Measurements from ENCODE around the gene SMIM33. TPM values are rescaled to one million over a fixed set of nuclear protein-coding genes. Genes with fewer than 3 reads are reported as not detected.
"Not testable (repeated sequence)": the region's sequence is repeated elsewhere in the genome, so short reads cannot be mapped to it uniquely, and the experiment has no call there.

The SMIM33 gene
- under 1 TPM in 1 of 3 donors, not detected in 2; 0.06 TPM for polyA plus RNA-seq (ENCODE audit: insufficient read length in 3 of 3)
- long read RNA-seq, donor 1, result 0 reads
- long read RNA-seq, donor 2, result 0 reads
- long read RNA-seq, donor 3, result 0 reads
- long read RNA-seq, donor 4, result 0 reads
- long read RNA-seq, donor 5, result 0 reads
- long read RNA-seq, donor 6, partial matches to known transcripts, result 6 of 6 reads
- long read RNA-seq, donor 6, other reads (novel, unspliced or antisense), result 0 of 6 reads
- long read RNA-seq, donor 7, result 0 reads
- long read RNA-seq, donor 8, result 0 reads
- long read RNA-seq, donor 9, result 0 reads
- long read RNA-seq, donor 10, result 0 reads
- long read RNA-seq, donor 11, result 0 reads
- long read RNA-seq, donor 12, result 0 reads
- long read RNA-seq, donor 13, result 0 reads
- long read RNA-seq, donor 14, result 0 reads
- long read RNA-seq, donor 15, result 0 reads
- long read RNA-seq, donor 16, result 0 reads

DNA sequence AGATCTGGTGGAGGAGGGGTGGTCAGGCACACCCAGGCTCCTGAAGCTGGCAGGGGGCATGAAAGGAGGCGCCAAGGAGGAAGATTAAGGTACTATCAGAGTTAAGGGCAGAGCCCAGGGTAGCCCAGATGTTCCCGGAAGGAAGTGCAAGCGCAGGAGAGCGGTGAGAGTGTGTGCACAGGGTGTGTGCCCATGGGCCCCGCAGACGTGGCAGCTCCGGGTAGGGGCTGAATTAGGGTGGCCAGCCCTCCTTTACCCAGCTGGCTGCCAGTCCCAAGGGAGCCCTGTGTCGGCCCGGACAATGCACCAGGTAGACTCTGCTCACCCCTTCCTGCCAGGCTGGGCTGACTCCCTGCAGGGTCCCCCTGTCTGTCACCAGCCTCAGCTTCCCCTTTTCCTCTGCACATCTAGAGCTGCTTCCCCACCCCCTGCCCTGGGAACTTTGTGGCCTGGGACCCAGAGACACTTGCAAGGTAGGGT, at the start of gene SMIM33:
Gene SMIM33 (plus strand): TSS at position 184 of the 480 bp plus-strand sequence. CDS start 118 bp downstream, at position 302.
- no peak for DNase-seq (ENCODE audit: extremely low read depth in 1 of 11, low read depth in 9 of 11, low spot score in 4 of 11)

DNA sequence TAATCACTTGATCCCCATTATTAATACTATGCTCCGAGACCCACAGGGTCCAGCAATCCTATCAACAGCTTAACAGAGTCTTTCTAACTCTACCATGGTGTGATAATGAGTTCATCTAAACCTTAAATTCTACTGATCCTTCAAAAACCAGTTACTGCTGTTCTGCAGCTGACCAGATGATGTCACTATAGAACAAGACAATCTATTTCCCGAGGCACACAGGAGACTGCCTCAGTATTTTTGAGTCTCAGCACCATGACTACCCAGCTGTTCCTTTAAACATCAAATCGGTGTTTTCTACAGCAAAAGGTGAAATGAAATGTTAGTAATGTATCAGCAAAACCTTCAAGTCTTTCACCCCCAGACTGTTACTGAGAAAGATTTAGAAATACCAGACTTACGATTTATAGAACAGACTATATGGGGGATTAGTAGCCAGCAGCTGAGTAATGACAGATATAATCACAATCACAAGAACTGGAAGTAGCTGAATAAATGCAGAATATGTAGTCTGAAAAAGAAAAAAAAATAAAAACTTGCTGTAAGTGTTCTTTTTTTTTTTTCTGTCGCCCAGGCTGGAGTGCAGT, 48.4 kb upstream of the SMIM33 start:
- peak in 8 of 11 donors; percentile 47 to 76 (median 62) for DNase-seq (ENCODE audit: extremely low read depth in 1 of 11, low read depth in 9 of 11, low spot score in 4 of 11)

DNA sequence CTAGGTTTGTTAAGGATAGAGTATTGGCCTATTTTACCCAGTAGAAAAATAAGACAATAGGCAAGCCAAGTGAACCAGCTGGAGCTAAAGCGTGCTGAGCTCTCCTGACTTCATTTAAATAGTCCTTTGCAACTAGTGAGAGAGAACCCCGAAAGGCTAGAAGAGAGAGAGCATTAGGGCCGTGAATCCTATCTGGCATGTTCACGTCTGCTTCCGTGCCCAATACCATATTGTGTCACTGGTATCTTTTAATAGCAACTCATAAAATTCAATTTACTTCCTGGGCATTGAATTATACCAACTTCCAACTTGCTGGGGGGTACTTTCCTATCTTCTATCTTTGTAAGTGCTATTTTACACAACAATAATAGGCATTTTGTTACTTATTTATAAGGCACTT, 45.3 kb upstream of the SMIM33 start:
- DNase-seq (ENCODE audit: extremely low read depth in 1 of 11, low read depth in 9 of 11, low spot score in 4 of 11), result no peak

DNA sequence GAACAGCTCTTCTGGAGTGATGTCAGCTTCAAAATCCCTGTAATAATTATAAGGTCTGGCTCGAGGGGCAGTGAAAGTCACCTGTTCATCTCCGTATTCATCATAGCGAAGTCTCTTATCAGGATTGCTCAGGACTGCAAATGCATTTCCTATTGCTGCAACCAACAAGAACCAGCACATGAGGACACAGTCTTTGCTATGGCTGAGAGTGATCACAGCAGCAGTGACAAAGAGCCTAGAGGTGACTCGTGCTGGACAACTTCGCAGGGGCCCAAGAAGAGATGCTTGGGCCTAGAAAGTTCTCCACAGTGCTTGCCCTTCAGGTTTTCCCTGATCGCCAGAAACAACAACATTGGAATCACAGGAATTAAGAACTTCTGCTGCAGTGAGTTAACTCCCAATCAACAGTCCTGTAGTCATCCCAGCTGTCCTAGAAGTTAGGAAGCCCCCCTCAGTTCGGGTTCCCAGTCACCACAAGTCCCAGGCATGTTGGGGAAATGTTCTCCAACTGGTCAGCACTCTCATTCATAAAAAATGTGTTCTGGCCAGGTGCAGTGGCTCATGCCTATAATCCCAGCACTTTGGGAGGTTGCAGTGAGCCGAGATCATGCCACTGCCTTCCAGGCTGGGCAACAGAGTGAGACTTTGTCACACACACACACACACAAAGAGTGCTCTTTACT, 44.5 kb upstream of the SMIM33 start:
- DNase-seq (ENCODE audit: extremely low read depth in 1 of 11, low read depth in 9 of 11, low spot score in 4 of 11), result no peak

DNA sequence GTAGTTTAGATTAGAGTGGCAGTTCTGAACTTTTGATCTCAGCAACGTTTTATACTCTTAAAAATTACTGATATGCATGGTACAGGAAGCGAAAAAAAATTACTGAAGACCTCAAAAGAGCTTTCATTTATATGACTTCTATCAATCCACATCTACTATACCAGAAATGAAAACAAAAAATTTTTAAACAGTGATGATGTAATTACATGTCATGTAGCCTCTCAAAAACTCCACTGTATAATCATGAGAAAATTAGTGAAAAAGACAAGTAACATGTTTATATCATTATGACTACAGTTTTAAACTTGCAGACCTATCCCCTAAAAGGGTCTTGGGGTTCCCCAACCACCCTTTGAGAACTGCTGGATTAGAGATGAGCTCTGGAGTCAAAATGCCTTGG, 40.8 kb upstream of the SMIM33 start:
- no peak for DNase-seq (ENCODE audit: extremely low read depth in 1 of 11, low read depth in 9 of 11, low spot score in 4 of 11)

DNA sequence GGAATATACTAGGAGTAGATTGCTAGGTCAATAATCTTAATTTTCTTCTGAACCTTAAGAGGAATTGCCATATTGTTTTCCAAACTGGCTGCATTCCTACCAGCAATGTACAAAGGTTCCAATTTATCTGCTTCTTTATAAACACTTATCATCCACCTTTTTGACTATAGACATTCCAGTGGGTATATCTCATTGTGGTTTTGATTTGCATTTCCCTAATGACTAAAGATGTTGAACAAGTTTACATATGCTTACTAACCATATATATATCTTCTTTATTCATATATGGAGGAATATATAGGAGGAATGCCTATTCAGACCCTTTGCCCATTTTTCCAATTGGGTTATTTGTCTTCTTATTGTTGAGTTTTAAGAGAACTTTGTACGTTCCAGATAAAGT, 39.1 kb upstream of the SMIM33 start:
- DNase-seq (ENCODE audit: extremely low read depth in 1 of 11, low read depth in 9 of 11, low spot score in 4 of 11), result no peak

DNA sequence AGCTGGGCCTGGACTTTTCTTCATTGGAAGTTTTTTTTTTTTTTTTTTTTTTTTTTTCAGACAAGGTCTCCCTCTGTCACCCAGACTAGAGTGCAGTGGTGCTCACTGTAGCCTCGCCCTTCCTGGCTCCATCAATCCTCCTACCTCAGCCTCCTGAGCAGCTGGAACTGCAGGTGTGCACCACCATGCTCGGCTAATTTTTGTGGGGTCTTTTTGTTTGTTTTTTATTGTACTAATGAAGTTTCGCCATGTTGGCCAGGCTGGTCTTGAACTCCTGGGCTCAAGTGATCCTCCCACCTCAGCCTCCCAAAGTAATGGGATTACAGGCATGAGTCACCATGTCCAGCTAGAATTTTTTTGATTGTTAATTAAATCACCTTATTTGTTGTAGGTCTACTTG, 35.1 kb upstream of the SMIM33 start:
- no peak for DNase-seq (ENCODE audit: extremely low read depth in 1 of 11, low read depth in 9 of 11, low spot score in 4 of 11)

DNA sequence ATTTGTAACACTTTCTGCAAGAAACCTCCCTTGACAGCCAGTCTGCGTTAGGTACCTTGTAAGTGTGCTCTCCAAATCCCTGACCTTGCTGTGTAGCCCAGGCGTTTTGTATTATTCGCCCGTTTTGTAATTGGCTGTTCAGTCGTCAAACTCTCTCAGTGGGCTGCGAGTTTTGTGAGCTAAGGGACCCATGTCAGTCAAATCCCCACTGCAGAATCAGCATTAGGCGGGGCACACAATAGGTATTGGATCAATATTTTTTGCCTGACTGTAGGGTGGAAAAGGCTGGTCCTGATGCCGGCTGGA, 32.1 kb upstream of the SMIM33 start:
- DNase-seq (ENCODE audit: extremely low read depth in 1 of 11, low read depth in 9 of 11, low spot score in 4 of 11), result no peak

DNA sequence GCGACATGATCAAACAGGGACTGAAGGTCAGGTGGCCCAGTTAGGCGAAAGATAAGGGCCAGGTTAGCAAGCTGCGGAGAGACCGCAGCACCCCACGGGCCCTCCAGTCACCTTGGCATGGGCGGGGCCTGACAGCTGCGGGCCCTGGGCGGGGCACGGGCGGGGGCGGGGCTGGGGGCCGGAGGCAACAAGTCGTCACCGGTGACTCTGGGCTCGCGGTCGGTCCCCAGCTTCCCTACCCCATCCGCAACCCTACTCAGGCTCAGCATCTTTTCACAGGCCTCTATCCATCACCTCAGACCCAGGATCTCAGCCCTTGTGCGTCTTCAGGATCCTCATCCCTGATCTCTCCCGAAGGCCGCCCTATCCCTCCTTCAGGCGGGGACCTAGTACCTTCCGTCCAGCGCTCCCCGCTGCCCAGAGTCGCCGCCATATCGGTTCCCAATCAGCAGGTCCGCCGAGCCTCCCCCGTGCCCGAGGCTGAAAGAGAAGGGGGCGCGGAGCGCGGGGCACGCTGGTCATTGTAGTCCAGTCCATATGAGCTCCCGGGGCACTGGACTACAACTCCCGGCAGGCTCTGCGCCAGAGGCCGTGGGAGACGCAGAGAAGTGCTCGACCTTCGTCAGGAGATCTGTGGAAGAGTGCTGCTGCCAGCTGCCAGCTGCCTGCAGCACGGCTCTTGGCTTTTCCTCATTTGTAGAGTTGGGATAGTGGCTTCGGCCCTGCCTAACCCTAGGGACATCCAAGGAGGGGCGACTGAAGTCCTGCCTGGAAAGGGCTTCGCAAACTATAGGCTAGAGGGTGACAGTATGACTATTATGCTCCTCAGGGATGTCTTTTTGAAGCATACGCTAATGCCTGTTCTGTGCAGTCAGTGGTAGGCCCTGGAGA, 31.5 kb upstream of the SMIM33 start, which contains the start of gene DNAJC18:
Gene DNAJC18 (minus strand): TSS at position 513 of the 891 bp plus-strand sequence. CDS start 80 bp downstream, at position 433.
- DNase-seq (ENCODE audit: extremely low read depth in 1 of 11, low read depth in 9 of 11, low spot score in 4 of 11), result peak; percentile 80 to 91 (median 88)

DNA sequence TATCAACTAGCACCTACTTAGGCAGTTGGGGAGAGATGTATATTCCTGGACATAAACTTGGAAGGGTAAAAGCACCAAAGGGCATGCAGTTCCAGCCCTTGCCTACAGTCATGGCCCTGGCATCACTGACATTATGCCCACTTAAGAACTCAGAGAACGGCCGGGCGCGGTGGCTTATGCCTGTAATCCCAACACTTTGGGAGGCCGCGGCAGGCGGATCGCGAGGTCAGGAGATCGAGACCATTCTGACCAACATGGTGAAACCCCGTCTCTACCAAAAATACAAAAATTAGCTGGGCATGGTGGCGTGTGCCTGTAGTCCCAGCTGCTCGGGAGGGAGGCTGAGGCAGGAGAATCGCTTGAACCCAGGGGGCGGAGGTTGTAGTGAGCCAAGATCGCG, 30.4 kb upstream of the SMIM33 start:
- not testable (repeated sequence) for DNase-seq (ENCODE audit: extremely low read depth in 1 of 11, low read depth in 9 of 11, low spot score in 4 of 11)

DNA sequence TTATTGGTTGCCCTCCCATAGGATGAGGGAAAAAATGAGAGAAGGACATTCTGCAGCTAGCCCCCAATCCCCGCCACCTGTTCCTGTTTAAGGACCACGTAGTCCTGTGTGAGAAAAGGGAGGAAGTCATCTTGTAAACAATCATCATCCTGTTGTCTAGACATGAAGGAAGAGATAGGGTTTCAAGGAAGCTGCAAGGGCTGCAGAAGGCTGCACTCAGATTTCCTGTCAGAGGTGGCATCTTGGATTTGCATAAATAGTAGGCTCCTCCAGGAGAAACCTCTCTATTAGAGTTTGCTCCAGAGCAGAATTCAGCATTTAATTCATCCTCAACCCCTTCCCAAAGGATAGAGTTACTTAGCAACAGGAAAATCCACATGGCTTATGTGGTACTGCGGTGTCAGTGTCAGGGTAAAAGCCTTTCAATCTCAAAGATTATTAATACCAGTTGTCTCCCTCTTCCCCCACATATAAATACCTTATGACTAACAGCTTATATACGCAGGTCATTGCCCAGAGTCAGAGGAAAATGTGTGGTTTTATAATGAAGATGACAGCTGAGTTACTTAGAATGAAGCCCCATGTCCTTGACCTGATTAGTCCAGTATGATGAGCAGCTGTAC, 26.9 kb upstream of the SMIM33 start:
- DNase-seq (ENCODE audit: extremely low read depth in 1 of 11, low read depth in 9 of 11, low spot score in 4 of 11), result no peak

DNA sequence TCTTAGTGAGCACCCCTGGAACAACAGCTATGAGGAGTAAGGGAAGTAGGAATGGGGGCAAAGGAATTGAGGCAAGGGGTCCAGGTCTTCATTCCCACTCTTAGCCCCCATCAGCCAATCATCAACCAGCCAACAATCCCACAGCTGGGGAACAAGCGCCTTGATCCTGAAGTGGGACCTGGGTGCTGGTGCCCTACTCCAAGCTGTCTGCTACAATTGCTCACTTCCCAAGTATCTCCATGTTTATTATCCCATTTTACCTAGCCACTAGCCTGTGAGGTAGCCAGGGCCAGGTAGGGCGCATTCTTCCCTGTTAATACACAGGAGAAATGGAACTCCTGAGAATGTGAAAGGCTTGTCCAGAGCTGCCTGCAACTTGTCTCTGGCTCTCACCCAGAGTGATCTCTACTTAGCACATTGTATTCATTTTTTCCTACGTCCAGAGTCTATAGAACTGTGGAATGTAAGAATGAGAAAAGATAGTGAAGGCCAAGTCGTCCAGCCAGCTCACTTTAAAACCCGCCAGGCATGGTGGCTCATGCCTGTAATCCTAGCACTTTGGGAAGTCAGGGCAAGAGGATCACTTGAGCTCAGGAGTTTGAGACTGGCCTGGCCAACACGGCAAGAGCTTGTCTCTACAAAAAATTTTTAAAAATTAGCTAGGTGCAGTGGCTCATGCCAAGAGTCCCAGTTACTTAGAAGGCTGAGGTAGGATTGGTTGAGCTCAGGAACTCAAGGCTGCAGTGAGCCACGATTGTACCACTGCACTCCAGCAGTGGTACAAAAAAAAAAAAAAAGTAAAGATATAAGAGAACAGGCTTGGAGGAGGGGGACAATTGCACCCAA, 25.3 kb upstream of the SMIM33 start:
- no peak for DNase-seq (ENCODE audit: extremely low read depth in 1 of 11, low read depth in 9 of 11, low spot score in 4 of 11)

DNA sequence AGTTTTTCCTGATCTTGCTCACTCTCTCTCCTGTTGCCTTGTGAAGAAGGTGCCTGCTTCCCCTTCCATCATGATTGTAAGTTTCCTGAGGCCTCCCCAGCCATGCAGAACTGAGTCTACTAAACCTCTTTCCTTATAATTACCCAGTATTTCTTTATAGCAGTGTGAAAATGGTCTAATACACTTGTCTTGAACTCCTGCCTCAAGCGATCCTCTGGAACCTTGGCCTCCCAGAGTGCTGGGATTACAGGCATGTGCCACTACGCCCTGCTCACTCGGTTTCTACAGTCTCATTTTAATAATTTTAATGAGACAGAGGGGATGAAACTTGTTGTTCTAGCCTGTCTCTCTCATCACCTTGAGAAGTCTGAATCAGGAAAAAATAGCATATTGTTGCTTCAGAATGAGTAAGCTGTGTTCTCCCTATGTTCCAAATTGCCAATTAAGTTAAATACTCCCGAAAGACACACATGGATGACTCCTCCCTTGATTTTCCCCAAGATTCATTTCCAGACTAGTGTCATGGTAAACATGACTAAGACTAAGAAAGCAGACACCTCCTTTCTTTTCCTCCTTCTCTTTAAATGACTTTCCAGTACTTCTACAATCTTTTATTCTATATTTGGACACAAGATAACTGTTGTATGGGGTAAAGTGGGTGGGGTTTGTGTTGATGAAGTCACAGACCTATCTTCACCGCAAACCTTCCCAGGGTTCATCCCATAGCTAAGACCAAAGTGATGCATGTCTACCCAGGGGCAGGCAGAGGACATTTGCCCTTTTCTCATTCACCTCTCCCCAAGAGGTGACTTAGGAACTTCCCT, 23.6 kb upstream of the SMIM33 start:
- DNase-seq (ENCODE audit: extremely low read depth in 1 of 11, low read depth in 9 of 11, low spot score in 4 of 11), result no peak

DNA sequence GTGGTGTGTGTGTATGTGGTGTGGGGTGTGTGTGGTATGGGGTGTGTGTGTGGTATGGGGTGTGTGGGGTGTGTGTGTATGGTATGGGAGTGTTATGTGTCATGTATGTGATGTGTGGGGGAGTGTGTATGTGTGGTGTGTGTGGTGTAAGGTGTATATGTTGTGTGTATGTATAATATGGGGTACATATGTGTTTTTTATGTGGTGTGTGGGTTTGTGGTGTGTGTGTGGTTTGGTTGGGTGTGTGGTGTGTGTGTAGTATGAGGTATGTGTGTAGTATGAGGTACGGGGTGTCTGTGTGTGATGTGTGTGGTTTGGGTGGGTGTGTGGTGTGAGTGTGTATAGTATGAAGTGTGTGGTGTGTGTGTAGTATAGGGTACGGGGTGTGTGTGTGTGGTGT, 19.6 kb upstream of the SMIM33 start:
- DNase-seq (ENCODE audit: extremely low read depth in 1 of 11, low read depth in 9 of 11, low spot score in 4 of 11), result no peak

DNA sequence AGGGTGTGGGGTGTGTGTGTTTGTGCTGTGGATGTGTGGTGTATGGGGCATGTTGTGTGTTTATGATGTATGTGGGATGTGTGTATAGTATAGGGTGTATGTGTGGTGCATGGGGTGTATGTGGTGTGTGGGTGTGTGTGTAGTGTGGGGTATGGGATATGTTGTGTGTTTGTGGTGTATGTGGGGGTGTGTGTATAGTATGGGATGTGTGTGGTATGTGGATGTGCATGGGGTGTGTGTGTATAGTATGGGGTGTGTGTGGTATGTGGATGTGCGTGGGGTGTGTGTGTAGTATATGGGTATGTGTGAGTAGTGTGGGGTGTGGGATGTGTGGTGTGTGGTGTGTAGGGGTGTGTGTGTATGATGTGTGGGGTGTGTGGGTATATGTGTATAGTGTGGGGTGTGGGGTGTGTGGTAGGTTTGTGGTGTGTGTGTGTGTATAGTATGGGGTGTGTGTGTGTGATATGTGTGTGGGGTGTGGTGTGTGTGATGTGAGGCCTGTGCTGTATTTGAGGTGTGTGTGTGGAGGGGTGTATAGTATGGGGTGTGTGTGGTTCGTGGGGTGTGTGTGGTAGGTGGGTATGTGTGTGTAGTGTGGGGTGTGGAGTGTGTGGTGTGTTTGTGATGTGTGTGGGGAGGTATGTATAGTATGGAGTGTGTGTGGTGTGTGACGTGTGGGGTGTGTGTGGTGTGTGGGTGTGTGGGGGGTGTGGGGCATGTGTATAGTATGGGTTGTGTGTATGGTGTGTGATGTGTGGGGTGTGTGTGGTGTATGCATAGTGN, 18.7 kb upstream of the SMIM33 start:
- no peak for DNase-seq (ENCODE audit: extremely low read depth in 1 of 11, low read depth in 9 of 11, low spot score in 4 of 11)
